Fibroblast of gingiva (primary cell): ENCODE measurements around the gene SLC22A31.
"Not testable (repeated sequence)": the region's sequence is repeated elsewhere in the genome, so short reads cannot be mapped to it uniquely, and the experiment has no call there.

ENCODE experiments used
- DNase-seq: peaks from one replicate; pipeline ENCODE4 v3.0.0-alpha.2; 2011; ENCODE audit warnings: low read depth

The SLC22A31 gene

DNA sequence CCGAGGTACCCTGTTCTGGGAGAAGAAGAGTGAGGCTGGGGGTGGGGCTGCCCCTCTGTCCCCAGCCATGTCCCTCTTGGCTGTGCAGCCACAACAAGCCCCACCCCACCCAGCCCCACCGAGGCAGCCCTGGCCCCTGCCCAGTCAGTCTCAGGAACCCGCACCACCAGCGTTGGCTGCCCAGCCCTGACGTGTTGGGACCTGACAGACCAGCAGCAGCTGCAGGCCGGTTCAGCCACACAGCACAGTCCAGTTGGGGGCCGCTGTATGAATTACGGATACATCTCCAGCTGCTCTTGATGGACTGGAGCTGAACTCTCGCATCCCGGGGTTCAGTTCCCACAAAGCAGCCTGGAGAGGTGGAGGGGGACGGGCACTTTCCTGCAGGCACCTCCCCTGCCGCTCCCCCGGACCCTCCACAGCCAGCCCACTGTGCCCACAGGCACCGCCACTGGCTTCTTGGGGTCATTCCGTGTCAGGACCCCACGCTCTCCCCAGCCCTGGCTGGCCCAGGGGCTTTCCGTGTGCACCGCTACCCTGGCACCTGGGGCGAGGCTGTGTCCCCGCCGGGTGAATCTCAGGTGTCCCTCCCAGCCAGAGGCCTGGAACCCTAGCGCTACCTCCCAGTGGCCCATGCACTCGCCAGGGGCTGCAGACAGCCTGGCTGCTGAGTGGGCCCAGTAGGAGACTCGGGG, 21.7 kb downstream of the SLC22A31 start:
- DNase-seq, result no peak

GRCh38 chr16:89177501-89177900, 22.8 kb downstream of the SLC22A31 start:
- no peak for DNase-seq

- no peak for DNase-seq
Observed at GRCh38 chr16:89176717-89177116, 23.6 kb downstream of the SLC22A31 start.

- DNase-seq, result no peak
Observed at GRCh38 chr16:89176147-89176690, 24.1 kb downstream of the SLC22A31 start.

DNA sequence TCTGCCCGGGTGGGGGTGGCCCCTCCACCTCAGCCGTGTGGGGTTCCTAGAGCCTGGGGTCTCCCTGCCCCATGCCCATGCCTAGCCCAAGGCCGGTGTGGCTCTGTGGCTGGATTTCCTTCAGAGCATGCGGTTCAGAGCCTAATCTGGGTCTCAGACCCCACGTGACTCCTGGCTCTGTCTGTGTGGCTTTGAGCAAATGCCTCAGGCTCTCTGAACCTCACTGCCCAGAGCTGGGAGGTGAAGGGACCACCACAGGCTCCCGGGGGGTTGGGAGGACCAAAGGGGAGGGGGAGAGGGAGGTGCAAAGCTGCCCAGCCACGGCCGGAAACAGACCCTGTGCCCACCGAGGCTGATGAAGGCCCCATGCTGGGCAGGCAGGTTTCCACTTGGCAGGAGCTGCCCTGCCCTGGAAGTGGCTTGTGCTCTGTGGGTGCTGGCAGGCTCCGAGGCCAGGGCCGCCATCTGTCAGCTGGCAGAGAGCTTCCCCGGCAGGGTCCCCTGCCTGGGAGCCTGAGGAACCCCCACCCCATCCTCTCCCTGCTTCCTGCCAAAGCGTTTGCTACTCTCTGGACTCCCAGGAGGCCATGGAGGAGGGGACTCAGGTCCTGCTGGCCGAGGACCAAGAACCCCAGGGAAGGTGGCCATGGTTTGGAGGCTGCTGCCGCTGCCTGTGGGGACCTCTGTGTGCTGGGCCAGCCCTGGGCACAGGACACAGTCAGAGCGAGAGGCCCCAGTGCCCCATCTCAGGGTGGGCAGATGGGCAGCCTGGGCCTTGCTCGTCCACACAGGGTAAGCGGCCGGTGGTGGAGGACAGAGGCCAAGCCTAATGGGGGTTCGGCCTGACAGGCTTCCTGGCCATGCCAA, 24.8 kb downstream of the SLC22A31 start:
- DNase-seq, result no peak

DNA sequence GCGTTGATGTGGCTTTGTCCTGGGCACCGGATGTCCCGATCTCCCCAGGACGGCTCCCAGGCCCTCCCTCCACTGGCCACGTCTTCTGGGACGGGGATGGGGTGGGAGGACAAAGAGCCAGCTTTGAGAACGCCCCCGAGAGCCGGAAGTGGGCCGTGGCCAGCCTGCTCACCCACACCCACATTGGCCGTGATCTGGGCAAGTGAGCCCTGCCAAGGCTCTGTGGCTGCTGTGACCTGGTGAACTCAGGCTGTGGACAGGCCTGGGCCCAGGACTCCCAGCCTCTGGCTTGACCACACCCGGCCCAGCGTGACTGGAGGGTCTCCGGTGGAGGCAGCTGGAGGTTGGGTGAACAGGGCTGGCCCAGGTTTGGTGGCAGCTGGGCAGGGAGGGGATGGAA, 25.5 kb downstream of the SLC22A31 start:
- DNase-seq, result no peak

GRCh38 chr16:89174055-89174827, 26.1 kb downstream of the SLC22A31 start:
- no peak for DNase-seq

DNA sequence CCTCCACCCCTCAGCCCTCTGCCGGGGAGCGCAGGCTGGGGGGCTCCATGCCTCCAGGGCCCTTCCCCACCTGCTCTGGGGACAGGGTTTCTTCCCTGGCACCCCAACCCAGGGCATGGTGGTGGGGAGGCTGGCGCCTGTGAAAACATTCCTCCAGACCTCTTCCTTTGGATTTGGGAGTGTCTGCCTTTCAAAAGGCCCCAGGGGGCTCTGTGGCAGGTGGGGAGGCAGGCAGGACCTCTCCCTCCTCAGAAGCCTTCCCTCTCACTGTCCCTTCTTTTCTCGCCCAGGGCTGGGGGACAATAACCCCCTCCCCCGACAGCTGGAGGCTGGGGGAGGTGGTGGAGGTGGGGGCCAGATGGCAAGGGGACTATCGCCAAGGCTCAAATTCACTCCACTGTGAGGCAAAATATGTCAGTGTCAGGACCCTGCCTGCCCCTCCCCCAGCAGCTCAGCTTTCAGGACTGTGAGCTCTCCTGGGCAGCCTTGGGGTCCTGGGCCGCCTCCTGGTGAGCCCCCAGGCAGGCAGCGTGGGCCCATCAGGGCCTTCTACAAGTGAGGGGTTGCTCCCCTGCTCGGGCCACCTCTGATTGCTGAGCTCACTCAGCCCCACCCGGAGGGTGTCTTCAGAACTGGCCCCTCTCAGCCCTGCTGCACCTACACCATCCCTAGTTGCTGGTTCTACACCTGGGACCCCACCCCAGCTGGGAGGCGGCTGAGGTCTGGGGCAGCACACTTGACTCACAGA, 27.0 kb downstream of the SLC22A31 start:
- no peak for DNase-seq

- no peak for DNase-seq
Observed at GRCh38 chr16:89172528-89173173, 27.7 kb downstream of the SLC22A31 start.

DNA sequence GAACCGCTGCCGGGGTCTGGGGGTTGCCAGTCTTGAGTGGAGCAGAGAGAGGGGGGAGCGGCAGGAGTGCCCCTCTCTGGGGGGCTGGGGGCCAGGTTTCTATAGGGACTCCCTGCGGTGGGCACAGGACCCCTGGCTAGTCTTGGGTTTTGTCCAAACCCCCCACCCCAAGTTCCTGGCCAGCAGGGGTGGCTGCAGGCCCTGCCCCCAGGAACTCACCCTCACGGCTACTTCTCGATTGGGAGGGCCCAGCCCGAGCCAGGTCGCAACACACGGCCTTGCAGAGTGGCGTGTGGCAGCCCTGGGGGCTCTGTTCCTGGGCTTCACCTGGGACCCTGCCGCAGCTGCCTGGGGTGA, 28.2 kb downstream of the SLC22A31 start:
- no peak for DNase-seq

- peak; percentile 78 for DNase-seq
Observed at GRCh38 chr16:89171216-89172170, 28.8 kb downstream of the SLC22A31 start, which contains the start of gene CDH15. CDH15 (plus strand) TSS chr16:89171748; CDS start chr16:89171832, 84 bp downstream.

DNA sequence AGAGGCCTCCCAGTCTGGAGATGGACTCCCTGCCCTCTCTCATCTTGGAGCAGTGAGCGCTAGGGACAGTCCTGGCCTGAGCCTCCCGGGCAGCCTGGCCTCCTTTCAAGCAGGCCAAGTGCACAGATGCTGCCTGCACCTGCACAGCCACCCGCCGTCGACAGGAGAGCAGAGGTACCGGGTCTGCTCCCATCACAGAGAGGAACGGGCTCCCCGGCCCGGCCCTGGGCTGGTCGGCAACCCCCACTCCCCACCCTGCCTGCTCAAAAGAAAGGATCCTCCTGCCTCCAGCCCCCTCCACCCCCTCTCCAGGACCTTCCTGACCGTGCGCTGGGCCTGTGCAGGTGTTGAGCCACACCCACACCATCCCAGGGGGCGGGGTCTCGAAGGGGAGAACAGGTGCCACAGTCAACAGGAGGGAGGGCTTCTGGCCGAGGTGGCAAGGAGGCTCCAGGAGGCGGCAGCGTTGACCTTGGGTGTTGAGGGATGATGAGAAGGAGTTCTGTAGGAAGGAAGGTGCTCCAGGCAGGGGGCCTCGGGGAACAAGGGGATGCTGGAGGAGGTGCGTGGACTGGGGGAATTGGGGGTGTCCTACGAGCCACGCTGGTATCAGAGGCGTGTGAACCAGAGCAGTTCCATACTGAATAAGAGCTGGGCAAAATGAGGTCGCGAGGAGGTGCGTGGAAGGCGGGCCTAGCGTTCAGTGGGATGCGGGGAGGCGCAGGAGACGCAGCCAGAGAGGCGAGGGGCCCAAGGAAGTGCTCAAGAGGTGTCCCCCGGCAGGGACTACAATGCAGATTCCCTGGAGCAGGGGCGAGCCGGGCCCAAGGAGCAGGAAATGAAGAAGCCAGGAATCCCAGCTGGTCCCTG, 29.8 kb downstream of the SLC22A31 start:
- DNase-seq, result no peak

DNA sequence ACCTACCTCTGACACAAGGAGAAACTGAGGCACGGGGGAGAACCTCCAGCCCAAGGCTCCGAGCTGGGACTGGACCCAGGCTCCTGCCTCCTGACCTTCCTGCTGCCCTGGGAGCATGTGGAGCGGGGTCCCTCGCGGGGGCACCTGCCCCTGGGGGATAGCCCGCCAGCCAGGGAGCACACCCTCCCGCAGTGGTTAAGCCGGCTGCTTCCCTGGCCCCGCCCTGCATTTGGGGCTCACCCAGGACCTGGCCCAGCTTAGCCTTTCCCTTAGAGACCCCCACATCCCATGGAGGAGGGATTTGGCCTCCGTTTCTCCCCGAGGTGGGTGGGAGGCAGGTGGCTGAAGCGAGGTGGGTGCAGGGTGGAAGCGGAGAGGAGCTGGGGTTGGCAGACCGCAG, 30.6 kb downstream of the SLC22A31 start:
- no peak for DNase-seq

DNA sequence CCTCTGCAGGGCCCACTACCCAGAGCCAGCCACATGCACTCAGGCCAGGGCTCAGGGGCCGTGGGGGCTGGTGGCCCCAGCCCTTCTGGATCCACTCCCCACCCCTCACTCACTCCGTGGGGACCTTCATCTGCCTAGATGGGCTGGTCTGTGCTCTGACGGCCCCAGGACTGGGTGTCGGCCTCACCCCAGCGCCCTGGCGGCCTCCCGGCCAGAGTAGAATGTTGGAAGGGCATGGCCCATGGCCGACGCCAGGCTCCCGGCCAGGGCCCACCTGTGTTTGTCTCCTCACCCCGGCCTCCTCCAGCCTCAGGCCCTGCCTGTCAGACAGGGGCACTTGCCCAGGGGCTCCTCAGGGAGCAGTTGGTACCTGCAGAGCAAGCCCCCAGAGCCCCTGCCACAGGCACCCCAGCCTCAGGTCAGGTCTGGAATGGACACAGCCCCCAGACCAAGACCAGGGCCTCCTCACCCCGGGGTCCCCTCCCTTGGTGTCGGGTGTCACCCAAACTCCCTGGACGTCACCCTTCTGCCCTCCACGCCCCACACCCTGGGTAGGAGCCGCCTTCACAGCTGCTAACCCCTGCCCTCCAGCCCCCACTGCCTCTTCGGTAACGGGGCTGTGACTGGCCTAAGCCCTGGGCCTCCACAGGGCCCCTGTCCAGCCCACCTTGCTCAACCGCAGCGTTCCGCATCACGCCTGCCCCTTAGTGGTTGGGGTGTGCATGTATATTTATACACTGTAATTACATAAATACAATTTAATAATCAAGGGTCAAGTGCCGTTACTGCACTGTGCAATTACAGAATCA, 31.8 kb downstream of the SLC22A31 start:
- DNase-seq, result no peak

GRCh38 chr16:89167425-89167941, 32.9 kb downstream of the SLC22A31 start:
- peak; percentile 63 for DNase-seq

GRCh38 chr16:89166696-89167424, 33.5 kb downstream of the SLC22A31 start:
- no peak for DNase-seq

GRCh38 chr16:89165681-89165979, 34.7 kb downstream of the SLC22A31 start:
- not testable (repeated sequence) for DNase-seq
